ENCODE results near the gene CCDC61.

GRCh38 chr19:46015687-46016425, 20.6 kb downstream of the CCDC61 start:
- TF ChIP-seq, protein P1, sequence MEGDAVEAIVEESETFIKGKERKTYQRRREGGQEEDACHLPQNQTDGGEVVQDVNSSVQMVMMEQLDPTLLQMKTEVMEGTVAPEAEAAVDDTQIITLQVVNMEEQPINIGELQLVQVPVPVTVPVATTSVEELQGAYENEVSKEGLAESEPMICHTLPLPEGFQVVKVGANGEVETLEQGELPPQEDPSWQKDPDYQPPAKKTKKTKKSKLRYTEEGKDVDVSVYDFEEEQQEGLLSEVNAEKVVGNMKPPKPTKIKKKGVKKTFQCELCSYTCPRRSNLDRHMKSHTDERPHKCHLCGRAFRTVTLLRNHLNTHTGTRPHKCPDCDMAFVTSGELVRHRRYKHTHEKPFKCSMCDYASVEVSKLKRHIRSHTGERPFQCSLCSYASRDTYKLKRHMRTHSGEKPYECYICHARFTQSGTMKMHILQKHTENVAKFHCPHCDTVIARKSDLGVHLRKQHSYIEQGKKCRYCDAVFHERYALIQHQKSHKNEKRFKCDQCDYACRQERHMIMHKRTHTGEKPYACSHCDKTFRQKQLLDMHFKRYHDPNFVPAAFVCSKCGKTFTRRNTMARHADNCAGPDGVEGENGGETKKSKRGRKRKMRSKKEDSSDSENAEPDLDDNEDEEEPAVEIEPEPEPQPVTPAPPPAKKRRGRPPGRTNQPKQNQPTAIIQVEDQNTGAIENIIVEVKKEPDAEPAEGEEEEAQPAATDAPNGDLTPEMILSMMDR (IDR thresholded peaks at IDR 0.05), result no peak
- TF ChIP-seq POLR2A (IDR thresholded peaks at IDR 0.05), result no peak

Data from Peyer's patch (tissue), 4 donors.